Renal pelvis (tissue), 12 donors: ENCODE results near the gene RAMACL. TPM values are rescaled to one million over a fixed set of nuclear protein-coding genes. Genes with fewer than 3 reads are reported as not detected.
A peak's percentile ranks its signal among the peaks of the same experiment; 100 is the strongest.
"Not testable (repeated sequence)": the region's sequence is repeated elsewhere in the genome, so short reads cannot be mapped to it uniquely, and the experiment has no call there.

ENCODE experiments used
- DNase-seq: peaks from one replicate; pipeline ENCODE4 v3.0.0-alpha.2; 2013
- long read RNA-seq, 16 experiments: transcript quantifications; one replicate each; lab custom pipeline, GENCODE V29; 2026
- polyA plus RNA-seq, 3 donors: library from polyadenylated mRNA; unstranded; fragments of 120-200 nt; gene quantifications; one replicate each; pipeline ENCODE4 v1.2.1, GENCODE V29; 2013; ENCODE audit not compliant: insufficient read length in 3 of 3

RAMACL gene
- polyA plus RNA-seq: under 1 TPM; 0.09 to 0.53 (median 0.25) TPM
- long read RNA-seq, donor 1, transcript RAMACL-201 (1 exons, 1,991 nt): major isoform, 37 of 37 reads
- long read RNA-seq, donor 1, partial matches to known transcripts: 0 of 37 reads
- long read RNA-seq, donor 1, other reads (novel, unspliced or antisense): 0 of 37 reads
- long read RNA-seq, donor 2, transcript RAMACL-201 (1 exons, 1,991 nt): major isoform, 27 of 27 reads
- long read RNA-seq, donor 2, partial matches to known transcripts: 0 of 27 reads
- long read RNA-seq, donor 2, other reads (novel, unspliced or antisense): 0 of 27 reads
- long read RNA-seq, donor 3, transcript RAMACL-201 (1 exons, 1,991 nt): major isoform, 46 of 46 reads
- long read RNA-seq, donor 3, partial matches to known transcripts: 0 of 46 reads
- long read RNA-seq, donor 3, other reads (novel, unspliced or antisense): 0 of 46 reads
- long read RNA-seq, donor 4, transcript RAMACL-201 (1 exons, 1,991 nt): major isoform, 59 of 59 reads
- long read RNA-seq, donor 4, partial matches to known transcripts: 0 of 59 reads
- long read RNA-seq, donor 4, other reads (novel, unspliced or antisense): 0 of 59 reads
- long read RNA-seq, donor 5, transcript RAMACL-201 (1 exons, 1,991 nt): major isoform, 13 of 13 reads
- long read RNA-seq, donor 5, partial matches to known transcripts: 0 of 13 reads
- long read RNA-seq, donor 5, other reads (novel, unspliced or antisense): 0 of 13 reads
- long read RNA-seq, donor 6, transcript RAMACL-201 (1 exons, 1,991 nt): major isoform, 28 of 28 reads
- long read RNA-seq, donor 6, partial matches to known transcripts: 0 of 28 reads
- long read RNA-seq, donor 6, other reads (novel, unspliced or antisense): 0 of 28 reads
- long read RNA-seq, donor 7, transcript RAMACL-201 (1 exons, 1,991 nt): major isoform, 21 of 21 reads
- long read RNA-seq, donor 7, partial matches to known transcripts: 0 of 21 reads
- long read RNA-seq, donor 7, other reads (novel, unspliced or antisense): 0 of 21 reads
- long read RNA-seq, donor 8, transcript RAMACL-201 (1 exons, 1,991 nt): major isoform, 9 of 9 reads
- long read RNA-seq, donor 8, partial matches to known transcripts: 0 of 9 reads
- long read RNA-seq, donor 8, other reads (novel, unspliced or antisense): 0 of 9 reads
- long read RNA-seq, donor 9, transcript RAMACL-201 (1 exons, 1,991 nt): major isoform, 51 of 51 reads
- long read RNA-seq, donor 9, partial matches to known transcripts: 0 of 51 reads
- long read RNA-seq, donor 9, other reads (novel, unspliced or antisense): 0 of 51 reads
- long read RNA-seq, donor 10, transcript RAMACL-201 (1 exons, 1,991 nt): major isoform, 43 of 43 reads
- long read RNA-seq, donor 10, partial matches to known transcripts: 0 of 43 reads
- long read RNA-seq, donor 10, other reads (novel, unspliced or antisense): 0 of 43 reads
- long read RNA-seq, donor 11, transcript RAMACL-201 (1 exons, 1,991 nt): major isoform, 26 of 26 reads
- long read RNA-seq, donor 11, partial matches to known transcripts: 0 of 26 reads
- long read RNA-seq, donor 11, other reads (novel, unspliced or antisense): 0 of 26 reads
- long read RNA-seq, donor 12, transcript RAMACL-201 (1 exons, 1,991 nt): major isoform, 54 of 54 reads
- long read RNA-seq, donor 12, partial matches to known transcripts: 0 of 54 reads
- long read RNA-seq, donor 12, other reads (novel, unspliced or antisense): 0 of 54 reads
- long read RNA-seq, donor 13, transcript RAMACL-201 (1 exons, 1,991 nt): major isoform, 16 of 16 reads
- long read RNA-seq, donor 13, partial matches to known transcripts: 0 of 16 reads
- long read RNA-seq, donor 13, other reads (novel, unspliced or antisense): 0 of 16 reads
- long read RNA-seq, donor 14, transcript RAMACL-201 (1 exons, 1,991 nt): major isoform, 52 of 52 reads
- long read RNA-seq, donor 14, partial matches to known transcripts: 0 of 52 reads
- long read RNA-seq, donor 14, other reads (novel, unspliced or antisense): 0 of 52 reads
- long read RNA-seq, donor 15, transcript RAMACL-201 (1 exons, 1,991 nt): major isoform, 67 of 67 reads
- long read RNA-seq, donor 15, partial matches to known transcripts: 0 of 67 reads
- long read RNA-seq, donor 15, other reads (novel, unspliced or antisense): 0 of 67 reads
- long read RNA-seq, donor 16, transcript RAMACL-201 (1 exons, 1,991 nt): major isoform, 32 of 32 reads
- long read RNA-seq, donor 16, partial matches to known transcripts: 0 of 32 reads
- long read RNA-seq, donor 16, other reads (novel, unspliced or antisense): 0 of 32 reads

DNA sequence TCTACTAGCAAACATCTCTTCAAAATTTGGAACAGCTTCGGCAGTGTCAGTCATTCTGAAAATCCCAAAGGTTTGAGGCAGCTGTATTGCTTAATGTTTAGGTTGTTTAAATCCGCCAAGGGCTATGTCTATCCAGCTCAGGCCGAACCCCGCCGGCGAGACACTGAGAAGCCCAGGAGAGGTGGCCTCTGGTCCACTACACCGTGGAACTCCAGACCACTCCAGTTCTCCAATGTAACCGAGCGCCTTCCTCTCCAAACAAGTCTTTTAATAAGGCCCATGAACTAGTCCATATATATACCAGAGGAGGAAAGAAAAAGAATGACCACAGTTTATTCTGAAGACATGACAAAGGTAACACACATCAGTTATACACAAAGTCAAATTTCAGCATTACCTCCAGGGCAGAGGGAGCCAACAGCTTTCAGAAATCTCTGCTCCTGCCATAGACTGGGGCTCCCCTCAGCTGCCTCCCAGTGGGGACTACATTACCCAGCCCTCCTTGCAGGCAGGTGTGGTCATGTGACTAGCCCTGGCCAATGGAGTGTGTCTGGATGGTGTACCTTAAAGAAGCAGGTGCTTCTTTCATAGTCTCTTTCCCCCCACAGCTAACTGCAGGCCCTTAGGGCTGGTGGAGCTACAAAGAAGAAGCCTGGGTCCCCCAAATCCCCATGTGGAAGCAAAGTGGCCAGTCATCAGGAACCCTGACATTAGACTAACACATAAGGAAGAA lies at the start of gene RAMACL:
TSS of gene RAMACL (minus strand) at position 255 of the 733 bp plus-strand sequence. CDS start at position 54, 201 bp downstream.
- DNase-seq: no peak

GRCh38 chr6:166635013-166635970 lies 48.8 kb upstream of the RAMACL start:
- no peak for DNase-seq

DNA sequence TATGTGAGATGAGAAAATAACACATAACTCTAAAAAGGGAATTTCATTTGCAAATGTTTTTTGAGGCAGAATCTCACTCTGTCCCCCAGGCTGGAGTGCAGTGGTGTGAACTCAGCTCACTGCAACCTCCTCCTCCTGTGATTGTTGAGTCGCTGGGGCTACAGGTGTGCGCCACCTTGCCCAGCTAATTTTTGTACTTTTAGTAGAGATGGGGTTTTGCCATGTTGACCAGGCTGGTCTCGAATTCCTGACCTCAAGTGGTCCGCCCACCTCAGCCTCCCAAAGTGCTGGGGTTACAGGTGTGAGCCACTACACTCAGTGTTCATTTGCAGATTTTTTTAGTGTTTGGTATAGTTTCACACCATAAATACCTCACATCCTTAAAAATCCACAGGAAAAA lies 48.1 kb upstream of the RAMACL start:
- DNase-seq: not testable (repeated sequence)

DNA sequence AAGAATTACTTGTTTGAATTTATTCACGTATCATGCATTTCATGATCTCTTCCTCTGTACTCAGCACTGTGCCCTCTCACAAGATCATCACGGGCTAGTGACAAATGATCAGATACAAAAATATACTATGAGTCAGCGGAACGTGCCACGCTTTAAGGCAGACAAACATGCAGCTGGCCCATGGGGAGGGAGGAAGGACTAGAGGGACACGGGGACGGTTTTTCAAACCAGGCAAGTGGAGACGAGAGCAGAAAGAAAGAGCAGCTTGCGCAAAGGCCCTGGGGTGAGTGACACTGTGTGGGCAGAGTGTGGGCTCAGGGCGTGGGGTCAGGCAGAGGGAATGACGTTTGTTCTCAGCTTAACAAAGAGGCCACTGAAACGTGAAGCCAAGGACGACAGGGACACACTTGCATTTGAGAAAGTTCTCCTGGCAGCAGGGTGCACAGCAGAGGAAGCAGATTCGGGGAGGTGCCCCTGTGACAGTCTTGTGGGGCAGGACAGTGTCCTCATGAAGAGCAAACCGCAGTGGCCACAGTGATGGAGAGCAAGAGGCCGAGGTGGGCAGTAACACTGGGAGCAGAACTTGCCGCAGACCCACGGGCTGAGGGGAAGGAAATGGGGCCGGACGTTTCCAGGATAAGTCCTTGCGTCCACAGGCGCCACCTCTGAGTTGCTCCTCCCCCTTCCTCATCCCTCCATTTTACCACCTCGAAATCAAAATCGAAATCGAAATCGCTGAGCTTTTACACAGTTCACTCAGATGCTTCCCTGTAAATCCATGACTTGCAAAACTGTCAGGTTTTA lies 47.5 kb upstream of the RAMACL start:
- no peak for DNase-seq

DNA sequence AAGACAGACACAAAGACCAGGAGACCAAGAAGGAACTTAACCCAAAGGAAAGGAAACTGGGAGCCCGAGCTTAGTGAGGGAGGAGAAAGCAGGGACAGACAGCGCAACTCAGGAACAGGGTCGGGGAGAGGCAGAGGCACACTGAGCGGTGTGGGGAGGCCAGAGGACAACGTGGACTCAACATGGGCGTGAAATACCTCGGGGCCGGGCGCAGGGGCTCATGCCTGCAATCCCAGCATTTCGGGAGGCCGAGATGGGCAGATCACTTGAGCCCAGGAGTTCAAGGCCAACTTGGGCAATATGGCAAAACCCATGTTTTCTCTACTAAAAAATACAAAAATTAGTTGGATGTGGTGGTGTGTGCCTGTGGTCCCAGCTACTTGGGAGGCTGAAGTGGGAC lies 46.3 kb upstream of the RAMACL start:
- no peak for DNase-seq

DNA sequence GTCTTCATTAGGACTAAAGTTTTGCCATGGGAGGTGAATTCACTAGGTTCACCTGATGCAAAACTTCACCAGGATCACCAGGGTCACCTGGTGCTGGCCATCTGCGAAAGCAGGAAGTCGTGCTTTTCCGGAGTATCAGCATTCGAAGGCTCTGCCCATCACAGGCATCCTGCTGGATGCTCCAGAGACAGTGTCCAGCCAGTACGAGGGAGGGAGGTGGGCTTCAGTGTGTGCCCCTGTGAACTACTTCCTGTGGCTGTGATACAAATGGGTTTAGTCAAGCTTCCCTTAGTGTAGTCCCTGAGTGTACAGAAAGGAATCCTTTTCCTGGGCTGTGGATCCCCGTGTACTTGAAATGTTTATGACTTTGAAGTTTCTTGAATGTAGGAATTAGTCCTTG lies 44.0 kb upstream of the RAMACL start:
- no peak for DNase-seq

GRCh38 chr6:166629628-166630027 lies 43.1 kb upstream of the RAMACL start:
- no peak for DNase-seq

- DNase-seq: no peak
Measured at GRCh38 chr6:166627875-166628801, 41.7 kb upstream of the RAMACL start.

DNA sequence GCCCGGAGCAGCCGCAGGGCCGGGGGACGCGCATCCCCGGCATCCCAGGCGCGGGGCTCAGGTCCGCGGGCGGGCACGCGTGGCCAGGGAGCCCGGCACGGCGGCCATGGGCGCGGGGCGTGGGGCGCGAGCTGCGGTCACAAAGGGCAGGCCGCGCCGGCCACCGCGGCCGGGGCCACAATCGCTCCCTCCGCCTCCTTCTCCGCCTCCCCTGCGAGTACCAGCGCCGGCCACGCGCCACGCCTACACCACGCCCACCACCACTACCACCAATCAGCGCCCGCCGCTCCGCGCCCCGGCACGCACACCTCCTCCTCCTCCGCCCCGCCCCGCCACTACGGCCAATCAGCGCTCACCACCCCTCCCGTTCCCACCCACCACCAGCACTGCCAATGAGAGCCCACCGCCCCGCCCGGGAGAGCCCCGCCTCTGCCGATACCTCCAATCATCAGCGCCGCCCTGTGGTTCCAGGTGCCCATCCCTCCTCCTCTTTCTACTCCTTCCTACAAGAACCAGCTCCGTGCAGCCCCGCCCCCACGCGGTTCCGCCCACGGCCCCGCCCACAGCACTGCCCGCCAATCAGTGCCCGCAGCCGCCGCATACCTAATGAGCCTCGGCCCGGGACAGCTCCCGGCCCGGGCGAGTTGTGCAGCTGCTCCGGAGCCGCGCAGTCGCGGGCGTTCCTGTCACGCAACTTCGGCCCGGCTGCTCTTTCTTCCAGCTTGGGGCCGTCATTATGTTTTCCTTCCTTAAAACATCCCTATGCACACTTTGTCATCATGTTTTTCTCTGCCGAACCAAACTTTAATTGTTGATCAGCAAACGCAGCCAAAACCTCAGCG lies 40.8 kb upstream of the RAMACL start, which contains the start of gene RPS6KA2:
TSS of gene RPS6KA2 (minus strand) at position 219 of the 842 bp plus-strand sequence. CDS start 232 bp downstream, outside the sequence.
- DNase-seq: peak; percentile 100

DNA sequence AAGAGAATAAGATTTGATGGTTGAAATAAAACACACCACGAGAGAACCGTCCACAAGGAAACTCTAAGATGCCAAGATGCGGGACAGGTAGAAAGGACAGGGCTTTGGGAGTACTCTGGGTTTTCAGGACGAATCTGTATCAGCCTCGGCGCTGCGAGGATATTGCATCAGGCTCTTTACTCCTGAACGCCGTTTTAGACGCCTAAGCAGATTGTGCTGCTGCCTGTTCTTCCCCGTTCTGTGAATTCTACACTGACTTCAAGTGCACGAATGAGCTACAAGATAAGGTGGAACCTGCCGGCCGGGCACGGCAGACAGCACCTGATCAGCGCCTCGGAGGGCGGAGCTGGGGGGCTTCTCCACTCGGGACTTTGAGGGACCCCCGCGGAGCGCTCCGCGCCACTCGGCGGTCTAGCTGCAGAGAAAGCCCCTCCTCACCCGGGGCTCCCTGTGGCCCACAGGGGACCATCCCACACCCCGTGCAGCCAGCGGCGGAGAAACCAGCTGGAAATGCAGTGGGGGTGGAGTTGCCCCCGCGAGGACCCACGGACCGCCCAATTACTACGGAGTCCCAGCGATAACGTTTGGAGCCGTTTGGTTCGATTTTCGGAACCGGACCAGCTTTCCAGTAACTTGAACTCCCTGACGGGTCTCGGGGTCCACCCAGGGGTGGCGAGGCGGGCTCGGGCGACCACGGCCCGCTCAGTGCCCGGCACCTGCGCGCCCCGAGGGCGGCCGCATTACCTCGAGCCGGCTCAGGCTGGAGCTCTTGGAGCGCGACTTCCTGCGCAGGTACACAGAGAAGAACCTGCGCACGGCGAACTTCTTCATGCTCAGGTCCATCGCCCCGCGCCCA lies 39.9 kb upstream of the RAMACL start:
- no peak for DNase-seq

DNA sequence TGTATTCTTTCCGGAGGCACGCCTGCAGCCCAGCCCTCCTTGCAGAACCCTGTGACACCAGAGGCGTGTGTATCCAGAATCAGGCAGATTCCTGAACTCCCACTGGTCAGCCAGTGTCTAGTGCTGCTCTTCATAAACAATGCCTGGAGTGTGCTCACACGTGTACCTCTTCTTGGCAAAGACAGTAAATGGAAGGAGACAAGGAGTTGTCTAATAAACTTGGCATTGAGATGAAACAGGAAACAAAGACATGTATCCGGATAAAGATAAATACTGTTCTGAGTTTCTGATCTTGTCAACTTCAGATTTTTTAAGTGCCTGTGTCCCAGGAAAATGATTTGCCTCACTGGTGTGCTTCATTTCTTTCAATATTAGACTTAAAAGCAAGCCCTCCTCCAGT lies 38.9 kb upstream of the RAMACL start:
- DNase-seq: no peak

DNA sequence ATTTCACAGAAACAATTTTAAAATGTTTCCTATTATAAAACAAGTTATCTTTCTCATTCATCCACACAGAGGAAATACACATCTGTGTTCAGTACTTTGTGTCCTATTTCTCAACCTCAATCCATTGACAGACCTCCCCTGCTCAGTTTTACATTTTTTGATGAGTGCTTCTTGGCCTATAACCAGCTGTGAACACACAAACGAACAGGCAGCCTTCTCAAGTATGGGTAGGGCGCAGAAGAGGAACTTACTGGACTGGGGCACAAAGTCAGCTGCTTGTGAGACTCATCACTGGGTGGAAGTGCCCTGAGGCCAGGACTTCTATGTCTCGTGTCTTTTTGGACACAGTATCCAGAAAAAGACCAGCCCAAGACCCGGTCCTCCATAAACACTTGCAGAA lies 37.8 kb upstream of the RAMACL start:
- DNase-seq: no peak

- DNase-seq: no peak
Measured at GRCh38 chr6:166623318-166623717, 36.8 kb upstream of the RAMACL start.

- DNase-seq: no peak
Measured at GRCh38 chr6:166621114-166621540, 34.6 kb upstream of the RAMACL start.
